SK-N-SH (cell line): ENCODE data around the gene PPP1R9A. TPM values are rescaled to one million over a fixed set of nuclear protein-coding genes. Genes with fewer than 3 reads are reported as not detected.
A peak's percentile ranks its signal among the peaks of the same experiment; 100 is the strongest.

Experiments
- CTCF ChIA-PET: fragments of 300-600, 350-600 bp; formaldehyde crosslinking; extraction: SDS; loops from one replicate; lab custom pipeline; 2021; lab: Yijun Ruan, JAX
- POLR2A ChIA-PET: fragments of 350-600 bp; sonication (Branson Sonifier 250); formaldehyde crosslinking; extraction: SDS; loops from one replicate; lab custom pipeline; 2020; ENCODE audit warnings: antibody characterized with exemption, inconsistent platforms; lab: Yijun Ruan, JAX
- DNase-seq: peaks from one replicate; pipeline ENCODE4 v3.0.0; 2012
- H2AFZ ChIP-seq: fragments of 200-600 bp; sonication (generic); 2 replicates; pipeline ENCODE4 v1.8.1; 2016; ENCODE audit warnings: antibody characterized with exemption, mild to moderate bottlenecking, low read depth
- H3F3A ChIP-seq: fragments of 200-600 bp; sonication (generic); replicated peaks from 2 replicates; pipeline ENCODE3; 2016; ENCODE audit warnings: antibody characterized with exemption, mild to moderate bottlenecking; ENCODE audit not compliant: insufficient read depth
- H3K27ac ChIP-seq, 2 experiments: fragments of 200-500 bp in 1 of 2; fragments of 200-600 bp in 1 of 2; sonication (Bioruptor generic) in 1 of 2; sonication (generic), shearing (Covaris generic) in 1 of 2; 2 replicates each; pipeline versions ENCODE4 v1.5.1 to v1.6.1; 2014 to 2016; ENCODE audit warnings: low read depth in 2 of 2, inconsistent platforms in 1 of 2, low read length in 1 of 2, mild to moderate bottlenecking in 1 of 2, mixed read lengths in 1 of 2
- H3K27me3 ChIP-seq: fragments of 200-600 bp; sonication (generic), shearing (Covaris generic); 2 replicates; pipeline ENCODE4 v1.6.1; 2016; ENCODE audit warnings: mixed run types; ENCODE audit not compliant: insufficient read depth
- H3K36me3 ChIP-seq, 2 experiments: fragments of 200-500 bp in 1 of 2; fragments of 200-600 bp in 1 of 2; sonication (Bioruptor generic) in 1 of 2; sonication (generic) in 1 of 2; replicated peaks in 1 of 2; 2 replicates each; pipeline versions ENCODE3 to v1.5.1; 2014 to 2016; ENCODE audit warnings: low read length in 1 of 2, mild to moderate bottlenecking in 1 of 2; ENCODE audit not compliant: insufficient read depth in 2 of 2, control insufficient read depth in 1 of 2
- H3K4me1 ChIP-seq, 2 experiments: fragments of 200-500 bp in 1 of 2; fragments of 200-600 bp in 1 of 2; sonication (Bioruptor generic) in 1 of 2; sonication (generic), shearing (Covaris generic) in 1 of 2; 2 replicates each; pipeline versions ENCODE4 v1.5.1 to v1.6.1; 2014 to 2016; ENCODE audit warnings: low read depth in 1 of 2, low read length in 1 of 2, mixed run types in 1 of 2; ENCODE audit not compliant: insufficient read depth in 2 of 2, control insufficient read depth in 1 of 2
- H3K4me2 ChIP-seq: fragments of 200-600 bp; sonication (generic), shearing (Covaris generic); 2 replicates; pipeline ENCODE4 v1.6.1; 2017; ENCODE audit warnings: mixed run types
- H3K4me3 ChIP-seq, 2 experiments: fragments of 200-500 bp in 1 of 2; fragments of 200-600 bp in 1 of 2; sonication (Bioruptor generic) in 1 of 2; sonication (generic), shearing (Covaris generic) in 1 of 2; 2 replicates each; pipeline versions ENCODE4 v1.5.1 to v1.8.1; 2014 to 2016; ENCODE audit warnings: low read depth in 2 of 2, inconsistent platforms in 1 of 2, low read length in 1 of 2, mild to moderate bottlenecking in 1 of 2, mixed read lengths in 1 of 2, moderate library complexity in 1 of 2
- H3K79me2 ChIP-seq: fragments of 200-600 bp; sonication (generic); 2 replicates; pipeline ENCODE4 v1.8.1; 2017; ENCODE audit warnings: mild to moderate bottlenecking; ENCODE audit not compliant: insufficient read depth
- H3K9ac ChIP-seq: fragments of 200-600 bp; sonication (generic); 2 replicates; pipeline ENCODE4 v1.6.1; 2017; ENCODE audit warnings: mixed run types
- H3K9me2 ChIP-seq: fragments of 200-600 bp; sonication (generic); 2 replicates; pipeline ENCODE4 v1.6.1; 2017; ENCODE audit warnings: mixed run types
- H3K9me3 ChIP-seq: fragments of 200-600 bp; sonication (generic); 2 replicates; pipeline ENCODE4 v1.6.1; 2017; ENCODE audit warnings: mixed run types, mild to moderate bottlenecking, moderate library complexity
- H4K20me1 ChIP-seq: fragments of 200-600 bp; sonication (generic); 2 replicates; pipeline ENCODE4 v1.6.1; 2017; ENCODE audit warnings: mild to moderate bottlenecking, mixed run types; ENCODE audit not compliant: insufficient read depth
- ELF1 ChIP-seq: IDR thresholded peaks from 2 replicates; pipeline ENCODE4 v1.4.0; 2012
- EP300 ChIP-seq, 2 experiments: IDR thresholded peaks; 2 replicates each; pipeline versions ENCODE4 v1.4.0 to v1.6.1; 2012; ENCODE audit warnings: borderline replicate concordance in 1 of 2, low read depth in 1 of 2, low read length in 1 of 2
- EZH2phosphoT487 ChIP-seq: fragments of 200-600 bp; sonication (generic); IDR thresholded peaks from 2 replicates; pipeline ENCODE4 v1.6.1; 2017; ENCODE audit warnings: low read depth, mixed run types, mild to moderate bottlenecking, antibody characterized with exemption, moderate library complexity, borderline replicate concordance
- FOSL2 ChIP-seq: IDR thresholded peaks from 2 replicates; pipeline ENCODE4 v1.4.0; 2012; ENCODE audit warnings: low read depth, mild to moderate bottlenecking, moderate library complexity, borderline replicate concordance
- FOXJ3 ChIP-seq: sonication (generic); formaldehyde crosslinking; IDR thresholded peaks from 2 replicates; pipeline ENCODE4 v1.5.1; 2020; ENCODE audit warnings: mild to moderate bottlenecking, missing genetic modification reagents
- FOXM1 ChIP-seq: IDR thresholded peaks from 2 replicates; pipeline ENCODE4 v1.4.0; 2012; ENCODE audit warnings: low read depth, mild to moderate bottlenecking
- GATA2 ChIP-seq: sonication (generic); formaldehyde crosslinking; IDR thresholded peaks from 2 replicates; pipeline ENCODE4 v1.5.0; 2020; ENCODE audit warnings: mild to moderate bottlenecking, missing genetic modification reagents
- JUND ChIP-seq: IDR thresholded peaks from 2 replicates; pipeline ENCODE4 v1.4.0; 2012
- MEF2A ChIP-seq: IDR thresholded peaks from 2 replicates; pipeline ENCODE4 v1.4.0; 2012; ENCODE audit warnings: low read depth, borderline replicate concordance
- MXI1 ChIP-seq: IDR thresholded peaks from 2 replicates; pipeline ENCODE4 v1.6.1; 2012; ENCODE audit warnings: mild to moderate bottlenecking, low read depth, low read length, improper control_type of control experiment
- NFIC ChIP-seq: IDR thresholded peaks from 2 replicates; pipeline ENCODE4 v1.4.0; 2012; ENCODE audit warnings: borderline replicate concordance
- NRF1 ChIP-seq: IDR thresholded peaks from 2 replicates; pipeline ENCODE4 v1.6.1; 2012; ENCODE audit warnings: low read depth, mild to moderate bottlenecking, low read length
- POLR2AphosphoS5 ChIP-seq: IDR thresholded peaks from 2 replicates; pipeline ENCODE4 v1.6.1; 2012; ENCODE audit warnings: low read depth, low read length
- RAD21 ChIP-seq: IDR thresholded peaks from 2 replicates; pipeline ENCODE4 v1.6.1; 2012; ENCODE audit warnings: mild to moderate bottlenecking, low read length
- RCOR1 ChIP-seq: fragments of 150-350 bp; IDR thresholded peaks from 2 replicates; pipeline ENCODE4 v1.6.1; 2017; ENCODE audit warnings: antibody characterized with exemption, low read length
- RFX5 ChIP-seq: IDR thresholded peaks from 2 replicates; pipeline ENCODE4 v1.6.1; 2012; ENCODE audit warnings: mild to moderate bottlenecking, improper control_type of control experiment, low read length
- RXRA ChIP-seq: IDR thresholded peaks from 2 replicates; pipeline ENCODE4 v1.4.0; 2012; ENCODE audit warnings: low read depth, mild to moderate bottlenecking, borderline replicate concordance
- SIN3A ChIP-seq: IDR thresholded peaks from 2 replicates; pipeline ENCODE4 v1.6.1; 2012; ENCODE audit warnings: low read depth, mild to moderate bottlenecking, low read length, moderate library complexity, borderline replicate concordance
- SMC3 ChIP-seq: IDR thresholded peaks from 2 replicates; pipeline ENCODE4 v1.6.1; 2012; ENCODE audit warnings: low read depth, low read length, improper control_type of control experiment
- TEAD4 ChIP-seq: IDR thresholded peaks from 2 replicates; pipeline ENCODE4 v1.4.0; 2012; ENCODE audit warnings: mild to moderate bottlenecking, borderline replicate concordance; ENCODE audit not compliant: insufficient read depth
- YY1 ChIP-seq: IDR thresholded peaks from 2 replicates; pipeline ENCODE4 v1.4.0; 2012; ENCODE audit warnings: low read depth, mild to moderate bottlenecking
- WGBS: methylation state at CpG from one replicate; pipeline ENCODE4 v1.1.6; 2017; ENCODE audit warnings: low lambda C conversion rate; 5-methylcytosine and 5-hydroxymethylcytosine counted together
- polyA plus RNA-seq, 3 experiments: library from polyadenylated mRNA; depleted of rRNA; stranded (reverse); fragments of >200 nt; gene quantifications; 2 replicates each; pipeline ENCODE4 v1.2.3, GENCODE V29; 2012
- TF ChIP-seq, protein P1 (sequence below): IDR thresholded peaks from 2 replicates; pipeline ENCODE4; 2012
- TF ChIP-seq, protein P2 (sequence below): fragments of 150-350 bp; IDR thresholded peaks from 2 replicates; pipeline ENCODE4 v1.6.1; 2016; ENCODE audit warnings: mild to moderate bottlenecking, low read depth, low read length
- TF ChIP-seq, protein P3 (sequence below): fragments of 150-350 bp; IDR thresholded peaks from 2 replicates; pipeline ENCODE4 v1.6.1; 2017; ENCODE audit warnings: antibody characterized with exemption, low read length, low read depth, borderline replicate concordance

The PPP1R9A gene
- polyA plus RNA-seq, 1 of the 3 experiments (the other 2 are of a cell fraction): 0.30 TPM

DNA sequence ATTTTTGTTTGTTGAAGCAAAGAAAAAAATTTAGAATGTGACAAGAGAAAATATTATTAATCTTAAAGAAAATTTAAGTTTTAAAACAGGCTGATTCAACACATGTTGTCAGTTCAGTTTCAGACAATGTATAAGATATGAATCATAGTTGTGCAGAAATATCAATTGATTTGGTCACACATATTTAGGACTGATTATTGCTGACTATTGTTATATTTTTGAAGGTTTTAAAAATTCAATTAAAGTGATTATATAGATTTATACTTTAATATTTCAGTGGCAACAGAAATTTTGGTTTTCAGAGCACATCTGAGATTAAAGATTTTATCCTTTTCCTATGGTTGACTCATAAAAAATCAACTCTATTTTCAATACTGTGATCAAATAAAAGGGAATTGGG, 284.4 kb downstream of the PPP1R9A start:
- no peaks in the 10 kb centered on the region for H3K4me1 ChIP-seq
- H3K79me2 ChIP-seq: no peaks in the 10 kb centered on the region
- no peak overlapping the region for H3K27ac ChIP-seq
- H3K4me3 ChIP-seq: no peak overlapping the region
- POLR2A ChIA-PET: no interaction called here
- no peak overlapping the region for H2AFZ ChIP-seq
- H3F3A ChIP-seq: no peaks in the 10 kb centered on the region
- CTCF ChIA-PET: interaction anchor here (1.4 to 2.0 kb wide), 3 partner anchors 8 to 901 kb away, joined by 4 read pairs; no protein-coding TSS in a partner anchor
- H3K9ac ChIP-seq: no peak overlapping the region
- no peak overlapping the region for H3K4me2 ChIP-seq
- no peaks in the 10 kb centered on the region for H3K27me3 ChIP-seq
- DNase-seq: no peak
- no peaks in the 10 kb centered on the region for H3K9me2 ChIP-seq
- H3K9me3 ChIP-seq: no peaks in the 10 kb centered on the region
- H3K36me3 ChIP-seq: no peaks in the 10 kb centered on the region
- H4K20me1 ChIP-seq: no peaks in the 10 kb centered on the region
- TF ChIP-seq JUND: no peak
- TF ChIP-seq, protein P1, sequence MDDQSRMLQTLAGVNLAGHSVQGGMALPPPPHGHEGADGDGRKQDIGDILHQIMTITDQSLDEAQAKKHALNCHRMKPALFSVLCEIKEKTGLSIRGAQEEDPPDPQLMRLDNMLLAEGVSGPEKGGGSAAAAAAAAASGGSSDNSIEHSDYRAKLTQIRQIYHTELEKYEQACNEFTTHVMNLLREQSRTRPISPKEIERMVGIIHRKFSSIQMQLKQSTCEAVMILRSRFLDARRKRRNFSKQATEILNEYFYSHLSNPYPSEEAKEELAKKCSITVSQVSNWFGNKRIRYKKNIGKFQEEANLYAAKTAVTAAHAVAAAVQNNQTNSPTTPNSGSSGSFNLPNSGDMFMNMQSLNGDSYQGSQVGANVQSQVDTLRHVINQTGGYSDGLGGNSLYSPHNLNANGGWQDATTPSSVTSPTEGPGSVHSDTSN: no peak
- TF ChIP-seq MEF2A: no peak
- TF ChIP-seq YY1: no peak
- no peak for TF ChIP-seq POLR2AphosphoS5
- TF ChIP-seq, all 33 proteins: peak for 0

DNA sequence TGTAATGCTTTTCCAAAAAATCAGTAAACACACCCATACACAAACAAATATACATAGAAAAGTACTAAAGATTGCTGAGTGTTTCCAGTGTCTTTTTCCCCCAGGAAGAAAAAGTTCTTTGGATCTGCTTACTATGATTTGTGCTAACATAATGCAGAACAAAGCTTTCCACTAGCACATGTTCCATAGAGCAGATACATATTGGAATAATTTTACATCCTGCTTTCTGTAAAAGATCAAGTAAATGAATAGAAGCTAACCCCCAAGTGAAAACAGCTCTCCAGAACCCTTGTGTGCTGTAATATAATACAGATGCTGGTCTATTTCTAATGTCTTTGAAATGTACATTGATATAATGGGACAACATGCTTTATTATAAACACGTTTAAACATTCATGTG, 291.5 kb downstream of the PPP1R9A start:
- no peaks in the 10 kb centered on the region for H3K36me3 ChIP-seq
- H3K27me3 ChIP-seq: peaks cover 7% of the 10 kb centered on the region; the same call in 1 of the 2 replicates
- H4K20me1 ChIP-seq: no peaks in the 10 kb centered on the region
- no peaks in the 10 kb centered on the region for H3K9me2 ChIP-seq
- no peaks in the 10 kb centered on the region for H3F3A ChIP-seq
- ChIA-PET CTCF (interaction anchor here (0.7 to 6.0 kb wide), 25 partner anchors 8 to 978 kb away, joined by 3 to 77 read pairs (median 3); partner anchors contain the start of gene SGCE), POLR2A (interaction anchor here (1.1 kb wide), 1 partner anchor 290 kb away, joined by 3 read pairs; no protein-coding TSS in a partner anchor)
- H3K9ac ChIP-seq: no peak overlapping the region
- H3K9me3 ChIP-seq: no peaks in the 10 kb centered on the region
- H3K4me2 ChIP-seq: no peak overlapping the region
- H3K4me3 ChIP-seq: no peak overlapping the region
- WGBS: 7% methylated on average over 1 of the region's 1 CpG
- no peak overlapping the region for H2AFZ ChIP-seq
- peak; percentile 68 for DNase-seq
- H3K79me2 ChIP-seq: no peaks in the 10 kb centered on the region
- H3K4me1 ChIP-seq: peaks cover 0 to 12% of the 10 kb centered on the region in 2 experiments; a peak in 2 of 4 replicates
- H3K27ac ChIP-seq: peak overlapping the region in 1 of 2 experiments; percentile 34; a peak in 1 of 4 replicates
- TF ChIP-seq ELF1: no peak
- peak; percentile 8; the same call in 1 of the 2 replicates for TF ChIP-seq RAD21
- peak in 1 of 2 experiments; percentile 91; a peak in 2 of 4 replicates for TF ChIP-seq EP300 (IDR thresholded peaks at IDR 0.05; ENCODE audit: borderline replicate concordance in 1 of 2, low read depth in 1 of 2, low read length in 1 of 2)
- no peak for TF ChIP-seq RXRA
- TF ChIP-seq SIN3A: no peak
- no peak for TF ChIP-seq MEF2A
- TF ChIP-seq, protein P1: no peak
- TF ChIP-seq JUND: no peak
- TF ChIP-seq, protein P2, sequence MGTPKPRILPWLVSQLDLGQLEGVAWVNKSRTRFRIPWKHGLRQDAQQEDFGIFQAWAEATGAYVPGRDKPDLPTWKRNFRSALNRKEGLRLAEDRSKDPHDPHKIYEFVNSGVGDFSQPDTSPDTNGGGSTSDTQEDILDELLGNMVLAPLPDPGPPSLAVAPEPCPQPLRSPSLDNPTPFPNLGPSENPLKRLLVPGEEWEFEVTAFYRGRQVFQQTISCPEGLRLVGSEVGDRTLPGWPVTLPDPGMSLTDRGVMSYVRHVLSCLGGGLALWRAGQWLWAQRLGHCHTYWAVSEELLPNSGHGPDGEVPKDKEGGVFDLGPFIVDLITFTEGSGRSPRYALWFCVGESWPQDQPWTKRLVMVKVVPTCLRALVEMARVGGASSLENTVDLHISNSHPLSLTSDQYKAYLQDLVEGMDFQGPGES: no peak
- TF ChIP-seq SMC3: no peak
- TF ChIP-seq POLR2AphosphoS5: 0 out of 2 replicates have a peak, but pooled peaks have one; percentile 47
- TF ChIP-seq FOSL2: no peak
- TF ChIP-seq TEAD4: no peak
- TF ChIP-seq YY1: no peak
- TF ChIP-seq RCOR1: peak; percentile 96
- TF ChIP-seq GATA2 (CRISPR knock-in tag): peak; percentile 52
- TF ChIP-seq FOXM1: no peak
- TF ChIP-seq NFIC: no peak
- TF ChIP-seq, protein P3, sequence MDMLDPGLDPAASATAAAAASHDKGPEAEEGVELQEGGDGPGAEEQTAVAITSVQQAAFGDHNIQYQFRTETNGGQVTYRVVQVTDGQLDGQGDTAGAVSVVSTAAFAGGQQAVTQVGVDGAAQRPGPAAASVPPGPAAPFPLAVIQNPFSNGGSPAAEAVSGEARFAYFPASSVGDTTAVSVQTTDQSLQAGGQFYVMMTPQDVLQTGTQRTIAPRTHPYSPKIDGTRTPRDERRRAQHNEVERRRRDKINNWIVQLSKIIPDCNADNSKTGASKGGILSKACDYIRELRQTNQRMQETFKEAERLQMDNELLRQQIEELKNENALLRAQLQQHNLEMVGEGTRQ: no peak
- TF ChIP-seq FOXJ3 (CRISPR knock-in tag): no peak
- TF ChIP-seq NRF1: no peak
- TF ChIP-seq RFX5: no peak
- no peak for TF ChIP-seq EZH2phosphoT487
- TF ChIP-seq MXI1: no peak
